HG02938 (cell line): Measurements from ENCODE around the gene SMIM12.

Experiments used
- ATAC-seq: cut with Tn5 transposase; IDR thresholded peaks from one replicate; pipeline ENCODE4 v1.9.1; 2021; ENCODE audit warnings: mild to moderate bottlenecking, moderate library complexity; ENCODE audit not compliant: unreplicated experiment

The SMIM12 gene

DNA sequence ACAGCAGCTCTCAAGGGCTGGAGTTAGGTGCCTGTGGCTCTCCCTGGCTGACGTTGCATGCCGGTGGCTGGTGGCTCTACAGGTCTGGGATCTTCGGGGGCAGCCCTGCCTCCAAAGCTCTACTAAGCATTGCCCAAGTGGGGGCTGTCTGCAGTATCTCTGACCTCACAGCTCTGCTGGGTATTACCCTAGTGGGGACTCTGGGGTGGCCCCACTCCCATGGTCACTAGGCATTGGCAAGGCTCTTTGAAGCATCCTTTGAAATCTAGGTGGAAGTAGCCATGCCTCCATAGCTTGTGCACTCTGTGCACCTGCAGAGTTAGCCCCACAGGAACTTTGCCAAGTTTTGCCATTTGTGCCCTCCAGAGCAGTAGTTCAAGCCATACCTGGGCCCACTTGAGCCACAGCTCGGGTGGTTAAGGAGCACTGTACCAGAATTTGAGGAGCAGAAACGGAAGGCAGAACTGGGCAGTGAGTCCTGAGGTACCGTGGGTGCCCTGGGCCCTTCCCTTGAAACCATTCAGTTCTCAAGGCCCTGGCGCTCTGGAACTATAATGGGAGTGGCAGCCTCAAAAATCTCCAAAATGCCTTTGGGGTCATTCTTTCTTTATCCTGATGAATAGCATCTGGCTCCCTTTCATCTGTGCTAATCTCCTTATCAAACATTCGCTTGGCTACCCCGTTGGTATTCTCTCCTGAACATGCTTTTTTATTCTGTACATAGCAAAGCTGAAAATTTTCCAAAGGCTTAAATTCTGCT, 51.3 kb downstream of the SMIM12 start:
- no peak for ATAC-seq

GRCh38 chr1:34806396-34806795, 53.2 kb downstream of the SMIM12 start:
- no peak for ATAC-seq

- no peak for ATAC-seq
Measured at GRCh38 chr1:34803770-34804169, 55.8 kb downstream of the SMIM12 start.
